Activated CD4-positive, alpha-beta memory T cell treated with anti-CD3 and anti-CD28 coated beads for 36 hours (primary cell): ENCODE results near the gene YDJC. TPM values are rescaled to one million over a fixed set of nuclear protein-coding genes. Genes with fewer than 3 reads are reported as not detected.
"Not testable (repeated sequence)": the region's sequence is repeated elsewhere in the genome, so short reads cannot be mapped to it uniquely, and the experiment has no call there.

Experiments
- CTCF ChIA-PET: fragments of 350-600 bp; sonication (Branson Sonifier 250); formaldehyde crosslinking; loops from one replicate; lab custom pipeline; 2021; ENCODE audit warnings: antibody characterized with exemption, inconsistent platforms; lab: Charles Lee
- POLR2A ChIA-PET: fragments of 350-600 bp; sonication (Branson Sonifier 250); formaldehyde crosslinking; loops from one replicate; lab custom pipeline; 2021; ENCODE audit warnings: antibody characterized with exemption; lab: Charles Lee
- DNase-seq: peaks from one replicate; pipeline ENCODE4 v3.0.0-alpha.2; 2020
- H3K27ac Mint-ChIP-seq: one replicate; pipeline ENCODE4 v1.8.0; 2021; ENCODE audit warnings: mixed read lengths
- H3K27me3 Mint-ChIP-seq: one replicate; pipeline ENCODE4 v1.8.0; 2021; ENCODE audit warnings: mixed read lengths
- H3K36me3 Mint-ChIP-seq: one replicate; pipeline ENCODE4 v1.8.0; 2021; ENCODE audit warnings: mixed read lengths
- H3K4me1 Mint-ChIP-seq: one replicate; pipeline ENCODE4 v1.8.0; 2021; ENCODE audit warnings: low read depth, mixed read lengths
- H3K4me3 Mint-ChIP-seq: one replicate; pipeline ENCODE4 v1.8.0; 2021; ENCODE audit warnings: mild to moderate bottlenecking, mixed read lengths
- H3K9me3 Mint-ChIP-seq: one replicate; pipeline ENCODE4 v1.8.0; 2021; ENCODE audit warnings: mixed read lengths
- intact Hi-C: fragments of 100-400 bp; cut with micrococcal nuclease; formaldehyde crosslinking; loops from one replicate; pipeline ENCODE4 v1.15.1; 2023
- total RNA-seq, 2 experiments: library from RNA; stranded (reverse); gene quantifications; one replicate each; pipeline ENCODE4 v1.2.3, GENCODE V29; 2021

YDJC gene
- total RNA-seq, 2 experiments from 2014 or later: 45.3 to 47.1 TPM

- peaks cover 24% of the 10 kb centered on the region for H3K36me3 Mint-ChIP-seq
- H3K4me3 Mint-ChIP-seq: no peak overlapping the region
- DNase-seq: no peak
- H3K27ac Mint-ChIP-seq: peak overlapping the region; percentile 61
- intact Hi-C loops: loop anchor here (5.0 kb wide), 1 partner anchor 40 kb away; no protein-coding TSS in a partner anchor
- CTCF ChIA-PET: interaction anchor here (0.5 to 5.9 kb wide), 3 partner anchors 16 to 45 kb away, joined by 3 to 82 read pairs (median 11); partner anchors contain the start of gene SDF2L1
- peaks cover 33% of the 10 kb centered on the region for H3K4me1 Mint-ChIP-seq
- H3K9me3 Mint-ChIP-seq: no peaks in the 10 kb centered on the region
- no peaks in the 10 kb centered on the region for H3K27me3 Mint-ChIP-seq
- POLR2A ChIA-PET: interaction anchor here (1.4 to 3.4 kb wide), 2 partner anchors 16 to 20 kb away, joined by 3 to 46 read pairs; partner anchors contain the start of gene SDF2L1
Measured at GRCh38 chr22:21626735-21627469, 2.9 kb downstream of the YDJC start.

- intact Hi-C loops: loop anchor here (5.0 kb wide), 1 partner anchor 39 kb away; no protein-coding TSS in a partner anchor
- Mint-ChIP-seq H3K4me3 (no peak overlapping the region), H3K27me3 (no peaks in the 10 kb centered on the region), H3K9me3 (no peaks in the 10 kb centered on the region), H3K27ac (peak overlapping the region; percentile 52), H3K4me1 (peaks cover 33% of the 10 kb centered on the region), H3K36me3 (peaks cover 26% of the 10 kb centered on the region)
- ChIA-PET POLR2A (interaction anchor here (1.4 to 1.5 kb wide), 2 partner anchors 16 to 20 kb away, joined by 3 read pairs; partner anchors contain the start of gene SDF2L1), CTCF (interaction anchor here (0.5 to 5.9 kb wide), 3 partner anchors 16 to 45 kb away, joined by 3 to 82 read pairs (median 11); partner anchors contain the start of gene SDF2L1)
- no peak for DNase-seq
Measured at GRCh38 chr22:21626073-21626734, 3.6 kb downstream of the YDJC start.

GRCh38 chr22:21624880-21625791, 4.7 kb downstream of the YDJC start:
- intact Hi-C loops: loop anchor here (5.0 kb wide), 1 partner anchor 38 kb away; no protein-coding TSS in a partner anchor
- ChIA-PET CTCF (interaction anchor here (0.6 to 2.9 kb wide), 5 partner anchors 17 to 52 kb away, joined by 3 to 15 read pairs (median 4); partner anchors contain the start of gene SDF2L1), POLR2A (interaction anchor here (1.5 kb wide), 1 partner anchor 17 kb away, joined by 3 read pairs; the partner anchor contains the start of gene SDF2L1)
- H3K27me3 Mint-ChIP-seq: no peaks in the 10 kb centered on the region
- peaks cover 26% of the 10 kb centered on the region for H3K4me1 Mint-ChIP-seq
- H3K9me3 Mint-ChIP-seq: no peaks in the 10 kb centered on the region
- H3K36me3 Mint-ChIP-seq: peaks cover 26% of the 10 kb centered on the region
- H3K27ac Mint-ChIP-seq: peak overlapping the region; percentile 31
- DNase-seq: no peak
- H3K4me3 Mint-ChIP-seq: no peak overlapping the region

GRCh38 chr22:21624120-21624879, 5.5 kb downstream of the YDJC start:
- Mint-ChIP-seq H3K9me3 (no peaks in the 10 kb centered on the region), H3K4me1 (peaks cover 27% of the 10 kb centered on the region), H3K27ac (peak overlapping the region; percentile 31), H3K4me3 (no peak overlapping the region), H3K36me3 (peaks cover 25% of the 10 kb centered on the region), H3K27me3 (no peaks in the 10 kb centered on the region)
- POLR2A ChIA-PET: no interaction called here
- CTCF ChIA-PET: interaction anchor here (0.6 to 2.9 kb wide), 6 partner anchors 18 to 52 kb away, joined by 3 to 15 read pairs (median 6); partner anchors contain the start of gene SDF2L1
- DNase-seq: peak; percentile 60
- intact Hi-C loops: no loop called here

GRCh38 chr22:21623648-21623970, 6.2 kb downstream of the YDJC start:
- no peak for DNase-seq
- intact Hi-C loops: no loop called here
- H3K4me3 Mint-ChIP-seq: no peak overlapping the region
- CTCF ChIA-PET: interaction anchor here (0.7 to 2.9 kb wide), 8 partner anchors 10 to 51 kb away, joined by 3 to 15 read pairs (median 6); partner anchors contain the start of gene SDF2L1
- peak overlapping the region; percentile 2 for H3K27ac Mint-ChIP-seq
- H3K36me3 Mint-ChIP-seq: peaks cover 22% of the 10 kb centered on the region
- POLR2A ChIA-PET: no interaction called here
- no peaks in the 10 kb centered on the region for H3K27me3 Mint-ChIP-seq
- H3K4me1 Mint-ChIP-seq: peaks cover 26% of the 10 kb centered on the region
- no peaks in the 10 kb centered on the region for H3K9me3 Mint-ChIP-seq

- Mint-ChIP-seq H3K27ac (peak overlapping the region; percentile 28), H3K27me3 (no peaks in the 10 kb centered on the region)
Measured at GRCh38 chr22:21622919-21623647, 6.7 kb downstream of the YDJC start.

GRCh38 chr22:21622011-21622918, 7.6 kb downstream of the YDJC start:
- Mint-ChIP-seq H3K27me3 (no peaks in the 10 kb centered on the region), H3K4me3 (no peak overlapping the region), H3K27ac (peak overlapping the region; percentile 28), H3K36me3 (peaks cover 11% of the 10 kb centered on the region), H3K4me1 (peaks cover 15% of the 10 kb centered on the region), H3K9me3 (no peaks in the 10 kb centered on the region)
- DNase-seq: no peak
- POLR2A ChIA-PET: no interaction called here
- CTCF ChIA-PET: interaction anchor here (1.0 to 2.9 kb wide), 7 partner anchors 12 to 141 kb away, joined by 3 to 15 read pairs (median 6); partner anchors contain the start of gene SDF2L1
- intact Hi-C loops: no loop called here

More at GRCh38 chr22:21622919-21623647, 6.7 kb downstream of the YDJC start:
- no peaks in the 10 kb centered on the region for H3K9me3 Mint-ChIP-seq
- POLR2A ChIA-PET: no interaction called here
- H3K4me3 Mint-ChIP-seq: no peak overlapping the region
- CTCF ChIA-PET: interaction anchor here (0.6 to 2.9 kb wide), 11 partner anchors 9 to 140 kb away, joined by 3 to 15 read pairs (median 5); partner anchors contain the start of gene SDF2L1
- intact Hi-C loops: no loop called here
- H3K36me3 Mint-ChIP-seq: peaks cover 19% of the 10 kb centered on the region
- peaks cover 22% of the 10 kb centered on the region for H3K4me1 Mint-ChIP-seq
- DNase-seq: no peak

GRCh38 chr22:21621025-21621424, 8.8 kb downstream of the YDJC start:
- DNase-seq: no peak
- intact Hi-C loops: no loop called here
- H3K4me1 Mint-ChIP-seq: peaks cover 7% of the 10 kb centered on the region
- H3K27ac Mint-ChIP-seq: peak overlapping the region; percentile 42
- H3K9me3 Mint-ChIP-seq: no peaks in the 10 kb centered on the region
- no peak overlapping the region for H3K4me3 Mint-ChIP-seq
- ChIA-PET CTCF (interaction anchor here (1.1 kb wide), 1 partner anchor 8 kb away, joined by 3 read pairs; the partner anchor contains the start of gene YDJC), POLR2A (no interaction called here)
- H3K36me3 Mint-ChIP-seq: peaks cover 5% of the 10 kb centered on the region
- H3K27me3 Mint-ChIP-seq: no peaks in the 10 kb centered on the region

GRCh38 chr22:21617337-21617736, 12.5 kb downstream of the YDJC start:
- H3K9me3 Mint-ChIP-seq, intact Hi-C loops, POLR2A ChIA-PET, H3K4me3 Mint-ChIP-seq, H3K27ac Mint-ChIP-seq, H3K27me3 Mint-ChIP-seq, DNase-seq: not testable (repeated sequence)
- Mint-ChIP-seq H3K4me1 (peaks cover 19% of the 10 kb centered on the region), H3K36me3 (peaks cover 22% of the 10 kb centered on the region)
- CTCF ChIA-PET: interaction anchor here (1.3 to 2.6 kb wide), 3 partner anchors 13 to 26 kb away, joined by 3 to 14 read pairs (median 6); partner anchors contain the start of gene YDJC
